COR-L47 (cell line): Measurements from ENCODE around the gene CC2D1A.

Experiments
- DNase-seq: peaks from one replicate; lab custom pipeline; 2025; lab: John Stamatoyannopoulos, UW

Gene CC2D1A

DNA sequence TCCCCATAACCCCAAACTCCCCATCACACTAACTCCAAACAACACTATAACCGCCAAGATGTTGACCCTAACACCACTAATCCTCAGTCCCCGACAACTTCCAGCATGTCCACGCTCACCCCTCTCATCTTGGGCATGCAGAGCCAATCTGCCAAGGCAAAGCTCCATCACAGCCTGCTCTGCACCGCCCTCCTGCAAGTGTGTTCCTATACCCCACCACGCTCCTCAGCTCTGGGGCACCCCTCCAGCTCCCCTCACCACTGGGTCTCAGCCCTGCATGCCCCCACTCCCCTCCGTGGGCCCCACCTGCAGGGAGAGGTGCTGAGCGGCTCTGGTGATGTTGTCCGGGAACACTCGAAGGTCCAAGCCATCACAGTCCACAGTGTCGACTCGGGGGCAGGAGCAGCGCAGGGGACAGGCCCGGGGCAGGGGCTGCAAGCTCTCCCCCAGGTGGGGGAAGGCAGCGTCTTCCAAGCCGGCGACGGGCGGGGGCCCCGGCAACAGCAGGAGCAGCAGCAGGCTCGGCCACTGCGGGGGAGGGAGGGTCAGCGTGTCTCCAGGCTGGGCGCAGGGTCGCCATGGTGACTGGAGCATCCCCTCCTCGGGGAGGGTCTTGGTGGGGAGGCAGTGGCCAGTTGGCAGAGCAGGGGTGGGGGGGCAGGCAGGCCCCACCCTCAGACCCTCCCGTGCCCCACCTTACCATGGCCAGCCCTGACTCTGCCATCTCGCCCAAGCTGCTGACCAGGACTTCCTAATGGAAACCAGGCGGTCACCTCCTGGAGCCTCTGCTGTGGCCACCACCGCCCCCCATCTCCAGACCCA, 31.7 kb downstream of the CC2D1A start:
- DNase-seq: no peak

GRCh38 chr19:13938301-13939064, 32.5 kb downstream of the CC2D1A start, which contains the start of gene PODNL1:
TSS of gene PODNL1 (minus strand) at chr19:13938417. CDS start at chr19:13938181, 236 bp downstream.
- no peak for DNase-seq

GRCh38 chr19:13942023-13942684, 36.2 kb downstream of the CC2D1A start:
- DNase-seq: no peak

- DNase-seq: no peak
These were observed 40.4 kb downstream of the CC2D1A start for GRCh38 chr19:13946414-13946813.

- DNase-seq: no peak
These were observed 45.0 kb downstream of the CC2D1A start for GRCh38 chr19:13951043-13951442.

- DNase-seq: no peak
These were observed 45.8 kb downstream of the CC2D1A start for GRCh38 chr19:13951799-13952153.

DNA sequence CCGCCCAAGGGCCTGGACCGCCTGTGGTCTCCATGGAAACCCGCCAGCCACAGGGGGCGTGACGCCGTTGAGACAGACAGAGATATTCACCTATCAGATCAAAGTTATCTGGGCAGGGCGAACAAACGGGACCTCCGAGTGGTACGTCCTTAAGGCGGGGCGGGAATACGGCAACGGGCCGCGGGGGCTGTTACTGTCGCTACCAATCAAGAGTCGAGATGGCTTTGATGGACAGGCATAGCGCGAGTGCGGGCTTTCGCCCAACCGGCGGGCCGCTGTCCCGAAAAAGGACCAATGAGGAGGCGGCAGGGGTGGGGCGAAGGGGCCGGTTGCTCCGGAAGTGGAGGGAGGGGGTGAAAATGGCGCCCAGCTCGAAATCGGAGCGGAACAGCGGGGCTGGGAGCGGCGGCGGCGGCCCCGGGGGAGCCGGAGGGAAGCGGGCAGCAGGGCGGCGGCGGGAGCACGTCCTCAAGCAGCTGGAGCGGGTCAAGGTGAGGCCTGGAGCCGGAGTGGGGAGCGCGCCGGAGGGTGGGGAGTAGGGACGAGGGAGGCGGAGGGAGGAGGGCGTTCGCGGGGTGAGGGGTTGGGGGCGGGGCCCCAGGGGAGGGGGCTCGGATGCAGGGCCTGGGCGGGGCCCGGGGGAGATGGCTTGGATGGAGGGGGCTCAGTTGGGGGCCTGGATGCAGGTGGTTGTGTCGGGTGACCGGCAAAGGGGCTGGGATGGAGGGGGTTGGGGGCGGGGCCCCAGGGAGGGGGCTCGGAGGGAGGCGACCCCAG, 46.3 kb downstream of the CC2D1A start, which contains the start of gene DCAF15:
Gene DCAF15 (plus strand): TSS at position 356 of the 777 bp plus-strand sequence. CDS start 4 bp downstream, at position 360.
- DNase-seq: peak; percentile 100

GRCh38 chr19:13952931-13953531, 47.0 kb downstream of the CC2D1A start:
- DNase-seq: no peak

DNA sequence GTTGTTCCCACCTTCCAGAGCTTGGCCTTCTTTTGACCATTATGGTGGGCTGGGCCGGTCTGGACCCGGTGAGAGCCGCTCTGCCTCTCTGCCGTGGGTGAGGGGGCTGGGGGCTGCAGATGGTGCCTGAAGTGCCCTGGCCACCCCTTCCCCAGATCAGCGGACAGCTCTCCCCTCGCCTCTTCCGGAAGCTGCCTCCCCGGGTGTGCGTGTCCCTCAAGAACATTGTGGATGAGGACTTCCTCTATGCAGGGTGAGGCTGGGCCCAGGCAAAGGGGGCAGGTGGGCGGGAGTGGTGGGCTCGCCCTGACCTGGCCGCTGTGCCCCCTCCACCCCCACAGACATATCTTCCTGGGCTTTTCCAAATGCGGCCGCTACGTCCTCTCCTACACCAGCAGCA, 48.2 kb downstream of the CC2D1A start:
- DNase-seq: no peak

GRCh38 chr19:13955662-13956364, 49.8 kb downstream of the CC2D1A start:
- DNase-seq: no peak

DNA sequence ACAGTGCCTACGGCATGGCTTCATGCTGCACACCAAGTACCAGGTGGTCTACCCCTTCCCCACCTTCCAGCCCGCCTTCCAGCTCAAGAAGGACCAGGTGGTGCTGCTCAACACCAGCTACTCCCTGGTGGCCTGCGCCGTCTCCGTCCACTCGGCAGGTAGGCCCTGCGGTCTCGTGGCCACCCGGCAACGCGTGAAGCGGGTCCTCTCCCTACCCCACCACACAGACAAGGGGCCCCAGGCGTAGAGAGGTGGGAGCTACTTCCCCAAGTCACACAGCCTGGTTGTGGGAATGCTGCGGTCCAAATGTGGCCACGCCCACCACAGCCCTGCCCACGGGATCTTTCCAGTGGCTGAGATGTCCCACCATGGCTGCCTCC, 50.4 kb downstream of the CC2D1A start:
- DNase-seq: no peak

DNA sequence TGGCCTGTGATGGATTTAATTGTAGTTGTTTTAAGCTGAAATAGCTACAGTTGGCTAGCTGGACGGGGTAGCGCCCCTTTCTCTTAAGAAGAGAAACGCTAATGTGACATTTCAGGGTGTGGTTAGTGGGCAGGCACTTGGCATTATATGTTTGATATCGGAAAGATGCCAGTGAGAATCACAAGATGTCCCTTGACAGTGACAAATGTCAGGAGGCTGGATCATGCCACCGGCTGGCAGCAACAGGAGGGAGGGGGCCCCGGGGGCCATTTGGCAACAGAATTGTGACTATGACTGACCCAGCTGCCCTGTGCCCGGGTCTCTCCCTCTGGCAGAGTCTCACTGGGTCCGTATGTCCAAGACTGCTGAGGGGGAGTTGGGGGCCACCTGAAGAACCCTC, 51.0 kb downstream of the CC2D1A start:
- DNase-seq: no peak

DNA sequence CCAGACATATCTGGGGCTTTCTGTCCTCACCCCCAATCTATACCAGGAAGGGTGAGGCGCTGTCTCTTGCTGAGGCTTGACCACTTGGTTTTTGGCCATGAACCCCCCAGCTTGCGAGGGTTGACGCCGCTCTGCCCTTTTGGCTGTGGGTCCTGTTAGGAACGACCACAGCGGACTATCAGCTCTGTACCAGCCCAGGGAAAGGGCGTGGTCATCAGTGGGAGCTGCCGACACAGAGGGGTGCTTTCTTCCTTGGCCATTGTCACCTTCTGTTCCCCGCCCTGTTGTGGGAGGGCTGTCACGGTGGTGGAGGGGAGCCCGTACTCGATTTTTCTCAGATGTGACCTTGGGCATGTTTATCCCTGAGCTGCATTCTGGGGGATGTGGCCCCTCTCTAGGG, 52.0 kb downstream of the CC2D1A start:
- no peak for DNase-seq

GRCh38 chr19:13959141-13959961, 53.4 kb downstream of the CC2D1A start:
- no peak for DNase-seq

DNA sequence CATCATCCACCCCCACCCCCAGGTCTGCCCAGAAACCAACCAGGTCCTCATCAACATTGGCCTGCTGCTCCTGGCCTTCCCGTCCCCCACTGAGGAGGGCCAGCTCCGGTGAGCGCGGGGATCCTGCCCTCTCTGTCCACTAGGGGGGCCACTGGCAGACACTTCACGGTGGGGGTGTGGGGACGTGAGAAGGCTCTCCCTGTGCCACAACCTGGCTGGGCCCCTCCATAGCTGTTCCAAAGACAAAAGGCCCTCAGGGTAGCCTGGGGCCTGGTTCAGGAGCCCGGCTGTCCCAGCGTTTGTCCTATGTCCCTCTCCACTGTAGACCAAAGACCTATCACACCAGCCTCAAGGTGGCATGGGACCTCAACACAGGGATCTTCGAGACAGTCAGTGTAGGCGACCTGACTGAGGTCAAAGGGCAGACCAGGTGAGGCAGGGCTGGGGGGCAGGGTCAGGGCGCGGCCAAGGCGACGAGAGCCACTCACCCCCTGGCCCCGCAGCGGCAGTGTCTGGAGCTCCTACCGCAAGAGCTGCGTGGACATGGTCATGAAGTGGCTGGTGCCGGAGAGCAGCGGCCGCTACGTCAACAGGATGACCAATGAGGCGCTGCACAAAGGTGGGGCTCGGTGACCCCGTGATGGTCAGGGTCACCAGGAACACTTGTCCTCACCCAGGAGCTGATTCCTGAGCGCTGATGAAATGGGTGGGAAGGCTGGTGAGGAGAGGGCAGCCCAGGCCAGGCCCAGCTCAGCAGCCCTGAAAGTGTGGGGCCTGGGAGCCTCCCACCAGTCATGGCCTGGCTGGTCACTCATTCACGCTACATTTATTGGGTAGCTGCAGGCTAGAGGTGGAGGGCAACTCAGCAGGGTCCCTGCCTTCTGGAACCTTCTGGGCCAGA, 54.2 kb downstream of the CC2D1A start:
- DNase-seq: no peak

- no peak for DNase-seq
These were observed 55.1 kb downstream of the CC2D1A start for GRCh38 chr19:13960863-13961784.

DNA sequence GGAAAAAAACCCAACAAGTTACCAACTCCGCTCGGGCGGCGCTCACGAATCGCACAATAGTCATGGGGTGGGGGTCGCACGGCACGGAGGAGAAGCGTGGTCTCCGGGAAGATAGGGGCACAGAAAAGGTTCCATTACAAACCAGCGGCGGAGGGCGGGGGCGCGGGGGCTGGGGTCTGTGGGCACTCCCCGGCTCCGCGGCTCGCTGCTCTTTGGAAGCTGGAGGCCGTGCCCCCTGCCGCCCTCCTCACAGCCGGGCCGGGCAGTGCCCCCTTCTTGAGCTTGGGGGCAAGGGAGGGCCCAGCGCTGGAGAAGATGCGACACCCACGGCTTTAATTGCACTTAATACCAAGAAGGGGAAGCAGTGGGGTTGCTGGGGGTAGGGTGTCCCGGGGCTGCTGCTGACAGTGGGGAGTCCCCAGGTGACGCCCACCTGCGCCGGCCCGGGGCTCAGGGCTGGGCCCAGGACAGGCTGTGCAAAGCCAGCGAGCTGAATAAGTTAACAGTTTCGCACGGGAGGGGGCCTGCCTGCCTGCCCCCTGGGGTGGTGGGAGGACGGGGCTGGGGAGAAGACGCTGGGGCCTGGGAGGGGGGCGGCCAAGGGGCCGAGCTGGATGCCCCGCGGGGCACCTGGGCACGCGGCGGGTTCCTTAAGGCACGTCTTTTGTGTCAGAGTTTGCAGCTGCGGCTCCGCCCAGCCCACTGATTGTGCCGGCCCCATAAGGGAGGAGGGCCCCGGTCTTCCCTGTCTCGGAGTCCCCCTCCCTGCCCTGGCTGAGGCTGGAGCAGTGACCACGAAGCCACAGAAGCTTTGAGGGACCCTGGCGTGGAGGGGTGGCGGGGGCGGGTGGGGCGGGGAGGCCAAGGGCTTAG, 56.1 kb downstream of the CC2D1A start:
- DNase-seq: no peak
